DMS153 treated with DMSO at 0.1 percent for 48 hours (cell line): ENCODE results near the gene PDLIM3.

Source experiments
- DNase-seq: peaks from one replicate; lab custom pipeline; 2025; ENCODE audit not compliant: unreplicated experiment; lab: John Stamatoyannopoulos, UW

The PDLIM3 gene

GRCh38 chr4:185472103-185472542 lies 63.2 kb downstream of the PDLIM3 start:
- DNase-seq, result no peak

DNA sequence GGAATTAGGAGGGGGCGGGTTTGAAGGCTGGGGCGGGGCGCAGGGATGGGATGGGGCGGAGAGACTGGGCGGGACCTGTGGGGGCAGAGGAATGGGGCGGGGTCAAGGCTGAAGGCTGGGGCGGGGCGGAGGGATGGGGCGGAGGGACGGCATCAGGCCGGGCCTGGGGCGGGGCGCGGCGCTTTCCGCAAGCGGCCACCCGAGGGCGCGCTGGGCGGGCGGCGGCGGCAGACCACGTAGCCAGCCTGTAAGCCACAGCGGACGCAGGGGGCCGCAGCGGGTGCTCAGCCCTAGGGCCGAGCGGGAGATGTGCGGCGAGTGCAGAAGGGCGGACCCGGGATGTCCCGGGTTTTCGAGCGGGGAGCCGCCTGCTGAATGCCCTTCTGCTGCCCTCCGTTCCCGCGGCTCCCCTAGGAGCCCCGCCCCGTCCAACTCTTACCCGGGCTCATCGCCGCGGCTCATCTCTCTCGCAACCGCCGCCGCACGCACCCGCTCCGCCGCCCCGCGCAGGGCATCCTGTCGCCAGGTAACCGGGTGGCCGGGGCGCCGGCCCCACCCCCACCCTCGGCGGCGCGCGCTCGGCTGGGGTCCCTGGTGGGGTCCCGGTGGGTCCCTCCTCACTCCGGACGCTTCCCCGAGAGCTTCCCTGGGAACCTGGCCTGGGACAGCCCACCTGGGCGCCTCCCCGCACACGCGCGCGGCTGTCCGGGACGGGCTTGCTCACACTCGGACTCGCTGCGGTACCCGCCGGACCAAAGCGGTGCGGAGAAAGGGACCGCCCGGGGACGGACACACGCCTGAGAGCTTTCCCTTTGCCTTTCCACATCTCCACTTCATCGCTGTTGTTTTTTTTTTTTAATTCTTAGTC lies 63.8 kb downstream of the PDLIM3 start, which contains the start of gene CCDC110:
TSS of gene CCDC110 (minus strand) at position 499 of the 868 bp plus-strand sequence. CDS start at position 449, 50 bp downstream.
- peak; percentile 86 for DNase-seq

DNA sequence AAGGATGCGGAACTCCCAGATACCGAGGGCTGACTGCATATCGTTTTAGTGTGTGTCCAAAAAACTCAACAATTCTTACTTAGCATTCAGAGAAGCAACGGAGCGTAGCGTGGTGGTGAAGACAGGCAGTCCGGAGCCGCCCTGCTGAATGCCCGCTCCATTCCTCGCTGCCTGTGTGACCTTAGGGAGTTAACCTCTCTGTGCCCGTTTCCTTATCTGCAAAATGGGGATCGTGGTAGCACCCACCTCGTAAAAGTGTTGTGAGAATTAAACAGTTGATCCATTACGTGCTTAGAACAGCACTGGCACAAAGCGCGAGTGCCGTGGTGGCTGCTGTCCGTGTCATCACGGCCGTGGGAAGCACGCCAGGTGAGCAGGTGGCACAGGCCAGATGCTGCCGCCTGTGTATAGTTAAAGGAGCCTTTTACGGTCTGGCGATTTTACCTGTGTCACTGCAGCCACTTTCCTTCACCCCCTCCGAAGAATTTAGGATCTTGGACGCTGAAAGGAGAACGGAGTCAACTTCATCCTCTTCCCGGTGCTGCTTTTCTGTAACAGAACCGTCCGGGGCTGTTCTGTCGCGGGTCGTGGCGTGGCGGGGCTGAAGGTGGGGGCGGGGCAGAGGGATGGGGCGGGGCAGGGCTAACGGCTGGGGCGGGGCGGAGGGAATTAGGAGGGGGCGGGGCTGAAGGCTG lies 64.7 kb downstream of the PDLIM3 start:
- peak; percentile 46 for DNase-seq

- no peak for DNase-seq
Measured at GRCh38 chr4:185469580-185470154, 65.6 kb downstream of the PDLIM3 start.

- DNase-seq, result no peak
Measured at GRCh38 chr4:185468999-185469398, 66.3 kb downstream of the PDLIM3 start.

DNA sequence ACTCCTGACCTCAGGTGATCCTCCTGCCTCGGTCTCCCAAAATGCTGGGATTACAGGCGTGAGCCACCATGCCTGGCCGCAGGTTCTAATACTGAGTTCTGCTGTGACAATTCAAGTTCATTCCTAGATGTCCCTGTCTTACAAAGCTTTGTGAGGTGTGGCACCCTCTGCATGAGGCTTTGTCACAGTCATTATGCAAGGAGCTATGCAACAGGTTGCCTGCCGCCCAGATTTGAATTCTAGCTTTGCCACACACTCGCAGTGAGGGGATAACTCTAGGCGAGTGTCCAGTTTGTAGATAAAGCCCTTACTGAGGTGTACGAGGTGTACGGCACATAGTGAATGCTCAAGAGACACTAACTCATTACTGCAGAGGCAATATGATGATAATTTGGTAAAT lies 67.3 kb downstream of the PDLIM3 start:
- DNase-seq, result no peak

DNA sequence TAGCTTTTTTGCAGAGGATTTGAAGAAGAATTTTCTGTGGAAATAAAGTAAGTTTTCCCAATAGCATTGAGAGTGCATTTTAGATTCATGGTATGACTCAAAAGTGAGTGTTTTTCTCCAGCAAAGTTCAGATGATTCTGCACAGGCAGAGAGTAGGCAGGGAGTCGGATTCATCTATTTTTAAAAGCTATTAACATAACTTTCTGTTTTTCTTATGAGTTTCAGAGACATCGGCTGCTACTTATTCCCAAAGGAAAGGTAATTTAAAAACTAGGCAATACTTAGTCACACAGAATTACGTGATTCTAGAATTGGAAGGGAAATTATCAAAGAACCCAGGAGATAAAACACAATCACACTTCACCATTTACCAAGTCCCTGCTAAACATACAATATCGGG lies 68.2 kb downstream of the PDLIM3 start:
- DNase-seq, result no peak

DNA sequence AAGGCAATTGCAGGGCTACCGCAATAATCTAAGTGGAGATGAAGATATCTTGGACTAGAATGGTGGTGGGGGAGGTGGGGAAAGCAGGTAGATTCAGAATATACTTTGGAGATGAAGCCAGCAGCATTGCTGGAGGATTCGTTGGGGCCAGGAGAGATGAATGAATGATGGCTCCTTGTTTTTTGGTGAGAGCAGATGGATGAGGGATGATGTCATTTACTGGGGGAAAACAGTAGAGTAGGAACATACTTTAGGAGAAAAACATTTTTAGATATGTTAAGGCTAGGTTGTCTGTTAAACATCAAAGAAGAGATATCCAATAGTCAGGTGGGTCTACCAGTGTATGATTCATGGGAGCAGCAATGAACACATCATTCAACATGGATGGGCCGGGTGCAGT lies 69.6 kb downstream of the PDLIM3 start:
- no peak for DNase-seq

DNA sequence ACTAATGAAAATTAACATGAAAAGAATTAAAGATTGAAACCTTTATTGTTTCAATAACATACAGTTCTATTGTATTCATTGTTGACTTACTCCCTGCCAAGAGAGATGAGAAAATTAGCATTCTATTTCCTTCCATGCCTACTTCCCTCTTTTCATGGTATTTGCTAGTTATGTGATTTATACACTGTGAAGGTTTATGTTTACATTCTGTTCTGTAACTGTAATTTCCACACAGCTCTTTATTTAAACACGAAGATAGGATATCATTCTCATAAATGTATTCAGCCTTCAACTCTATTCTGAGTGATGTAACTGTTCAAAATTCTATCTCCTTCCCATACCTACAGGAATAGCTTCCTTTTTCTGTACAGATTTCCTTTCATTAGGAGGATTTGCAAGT lies 70.4 kb downstream of the PDLIM3 start:
- DNase-seq, result peak; percentile 43

DNA sequence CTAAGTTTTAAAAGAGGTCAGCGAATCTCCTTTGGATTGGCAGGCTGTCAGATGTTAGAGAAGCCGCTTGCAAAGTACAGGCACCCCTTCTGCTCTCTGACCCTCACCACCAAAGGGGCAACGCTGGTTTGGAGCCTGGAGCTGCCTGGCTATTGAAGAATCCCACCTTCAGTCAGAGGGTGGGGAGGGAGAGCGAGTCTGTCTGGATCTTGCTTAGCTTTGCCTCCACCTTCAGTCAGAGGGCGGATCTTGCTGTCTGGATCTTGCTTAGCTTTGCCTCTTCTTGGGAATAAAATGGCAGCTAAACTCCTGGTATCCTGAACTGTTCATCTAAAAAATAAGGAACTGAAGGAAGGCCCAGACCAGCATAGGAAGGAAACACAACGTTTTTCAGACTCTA lies 71.1 kb downstream of the PDLIM3 start:
- no peak for DNase-seq

GRCh38 chr4:185463541-185463940 lies 71.8 kb downstream of the PDLIM3 start:
- peak; percentile 47 for DNase-seq

DNA sequence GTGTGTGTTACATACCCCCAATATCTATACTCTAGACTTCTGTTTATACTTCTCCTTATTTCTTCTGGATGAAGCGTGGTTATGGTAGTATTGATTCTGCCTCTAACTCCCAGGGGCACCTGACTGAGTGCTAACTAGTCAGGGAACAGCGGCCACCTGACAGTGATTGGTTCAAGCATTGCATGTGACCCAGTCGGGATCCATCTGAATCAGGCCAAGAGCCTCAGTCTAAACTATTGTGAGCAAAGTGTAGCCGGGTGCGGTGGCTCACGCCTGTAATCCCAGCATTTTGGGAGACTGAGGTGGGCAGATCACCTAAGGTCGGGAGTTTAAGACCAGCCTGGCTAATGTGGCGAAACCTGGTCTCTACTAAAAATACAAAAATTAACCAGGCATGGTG lies 73.7 kb downstream of the PDLIM3 start:
- no peak for DNase-seq

GRCh38 chr4:185457136-185457535 lies 78.2 kb downstream of the PDLIM3 start:
- DNase-seq, result no peak

DNA sequence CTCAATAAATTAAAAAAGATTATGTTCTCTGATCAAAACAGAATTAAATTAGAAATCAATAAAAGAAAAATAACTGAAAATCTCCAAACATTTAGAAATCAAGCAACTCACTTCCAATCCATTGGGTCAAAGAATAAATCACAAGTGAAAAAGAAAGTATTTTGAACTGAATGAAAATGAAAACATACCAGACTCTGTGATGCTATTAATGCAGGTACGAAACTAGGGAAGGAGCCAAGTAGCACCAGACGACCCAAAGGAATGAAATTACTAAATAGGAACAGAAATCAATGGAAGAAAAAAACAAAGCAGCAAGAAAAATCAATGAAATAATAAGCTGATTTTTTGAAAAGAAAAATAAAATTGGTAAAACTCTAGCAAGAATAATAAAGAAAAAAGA lies 79.2 kb downstream of the PDLIM3 start:
- DNase-seq, result no peak
